DOHH2 (cell line): Measurements from ENCODE around the gene CUEDC1.

ENCODE experiments used
- H3F3A ChIP-seq: fragments of 200-600 bp; sonication (generic), shearing (Covaris generic); 2 replicates; pipeline ENCODE4 v1.6.0; 2016; ENCODE audit warnings: antibody characterized with exemption, mild to moderate bottlenecking; ENCODE audit not compliant: control insufficient read depth, insufficient read depth
- H3K27ac ChIP-seq: fragments of 200-600 bp; sonication (generic); 2 replicates; pipeline ENCODE4 v1.5.1; 2014; ENCODE audit warnings: low read depth, mild to moderate bottlenecking, low read length, moderate library complexity
- H3K27me3 ChIP-seq: fragments of 200-600 bp; sonication (generic); 2 replicates; pipeline ENCODE4 v1.6.1; 2014; ENCODE audit warnings: mild to moderate bottlenecking, low read length, mixed read lengths; ENCODE audit not compliant: control insufficient read depth
- H3K36me3 ChIP-seq: fragments of 200-600 bp; sonication (generic); 2 replicates; pipeline ENCODE4 v1.6.1; 2014; ENCODE audit warnings: mild to moderate bottlenecking, low read length, moderate library complexity, mixed read lengths; ENCODE audit not compliant: control insufficient read depth
- H3K4me1 ChIP-seq: fragments of 200-600 bp; sonication (generic); 2 replicates; pipeline ENCODE4 v1.6.1; 2014; ENCODE audit warnings: mild to moderate bottlenecking, low read length, mixed read lengths; ENCODE audit not compliant: control insufficient read depth
- H3K4me2 ChIP-seq: fragments of 200-600 bp; sonication (generic); 2 replicates; pipeline ENCODE4 v1.6.0; 2014; ENCODE audit warnings: mild to moderate bottlenecking, low read length, moderate library complexity
- H3K4me3 ChIP-seq: fragments of 200-600 bp; sonication (generic); 2 replicates; pipeline ENCODE4 v1.5.1; 2014; ENCODE audit warnings: mild to moderate bottlenecking, low read length, mixed read lengths
- H3K79me2 ChIP-seq: fragments of 200-600 bp; sonication (generic); 2 replicates; pipeline ENCODE4 v1.6.1; 2014; ENCODE audit warnings: mild to moderate bottlenecking, low read length, mixed read lengths; ENCODE audit not compliant: control insufficient read depth
- H3K9me2 ChIP-seq: fragments of 200-600 bp; sonication (generic); replicated peaks from 2 replicates; pipeline ENCODE4 v1.6.1; 2014; ENCODE audit warnings: mild to moderate bottlenecking, low read length, mixed read lengths; ENCODE audit not compliant: control insufficient read depth
- H3K9me3 ChIP-seq: fragments of 200-600 bp; sonication (generic); 2 replicates; pipeline ENCODE4 v1.6.1; 2014; ENCODE audit warnings: antibody characterized with exemption, low read length, mixed read lengths; ENCODE audit not compliant: control insufficient read depth, insufficient read depth
- H4K20me1 ChIP-seq: fragments of 200-600 bp; sonication (generic); 2 replicates; pipeline ENCODE4 v1.6.0; 2014; ENCODE audit warnings: low read depth, mild to moderate bottlenecking, antibody characterized with exemption, low read length, moderate library complexity; ENCODE audit not compliant: control insufficient read depth, insufficient read depth
- EZH2phosphoT487 ChIP-seq: fragments of 200-600 bp; sonication (generic); IDR thresholded peaks from 2 replicates; pipeline ENCODE4 v1.6.1; 2017; ENCODE audit warnings: borderline replicate concordance, mild to moderate bottlenecking, antibody characterized with exemption, low read length, moderate library complexity, mixed read lengths
- TF ChIP-seq, protein P1 (sequence below): fragments of 200-600 bp; sonication (generic); IDR thresholded peaks from one replicate; pipeline ENCODE4 v1.5.1; 2014; ENCODE audit warnings: antibody characterized with exemption, mild to moderate bottlenecking, low read depth, low read length; ENCODE audit not compliant: poor library complexity, severe bottlenecking

The CUEDC1 gene

GRCh38 chr17:57943140-57943539, 12.1 kb downstream of the CUEDC1 start:
- TF ChIP-seq, protein P1, sequence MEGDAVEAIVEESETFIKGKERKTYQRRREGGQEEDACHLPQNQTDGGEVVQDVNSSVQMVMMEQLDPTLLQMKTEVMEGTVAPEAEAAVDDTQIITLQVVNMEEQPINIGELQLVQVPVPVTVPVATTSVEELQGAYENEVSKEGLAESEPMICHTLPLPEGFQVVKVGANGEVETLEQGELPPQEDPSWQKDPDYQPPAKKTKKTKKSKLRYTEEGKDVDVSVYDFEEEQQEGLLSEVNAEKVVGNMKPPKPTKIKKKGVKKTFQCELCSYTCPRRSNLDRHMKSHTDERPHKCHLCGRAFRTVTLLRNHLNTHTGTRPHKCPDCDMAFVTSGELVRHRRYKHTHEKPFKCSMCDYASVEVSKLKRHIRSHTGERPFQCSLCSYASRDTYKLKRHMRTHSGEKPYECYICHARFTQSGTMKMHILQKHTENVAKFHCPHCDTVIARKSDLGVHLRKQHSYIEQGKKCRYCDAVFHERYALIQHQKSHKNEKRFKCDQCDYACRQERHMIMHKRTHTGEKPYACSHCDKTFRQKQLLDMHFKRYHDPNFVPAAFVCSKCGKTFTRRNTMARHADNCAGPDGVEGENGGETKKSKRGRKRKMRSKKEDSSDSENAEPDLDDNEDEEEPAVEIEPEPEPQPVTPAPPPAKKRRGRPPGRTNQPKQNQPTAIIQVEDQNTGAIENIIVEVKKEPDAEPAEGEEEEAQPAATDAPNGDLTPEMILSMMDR: no peak
- TF ChIP-seq EZH2phosphoT487: no peak
- Histone ChIP-seq H3K9me3 (no peaks in the 10 kb centered on the region), H3K4me2 (peak overlapping the region; percentile 41), H3K36me3 (no peaks in the 10 kb centered on the region), H4K20me1 (0 out of 2 replicates have a peak, but pooled peaks cover 3% of the 10 kb centered on the region), H3K27me3 (peaks cover 59% of the 10 kb centered on the region), H3K27ac (no peak overlapping the region), H3F3A (peaks cover 11% of the 10 kb centered on the region), H3K4me3 (no peak overlapping the region), H3K79me2 (no peaks in the 10 kb centered on the region), H3K4me1 (peaks cover 65% of the 10 kb centered on the region), H3K9me2 (no peaks in the 10 kb centered on the region)

GRCh38 chr17:57941384-57942370, 13.5 kb downstream of the CUEDC1 start:
- Histone ChIP-seq H3K9me2 (no peaks in the 10 kb centered on the region), H3F3A (peaks cover 11% of the 10 kb centered on the region), H3K36me3 (no peaks in the 10 kb centered on the region), H3K4me2 (peak overlapping the region; percentile 63; the same call in 1 of the 2 replicates), H3K4me1 (peaks cover 52% of the 10 kb centered on the region), H4K20me1 (0 out of 2 replicates have a peak, but pooled peaks cover 3% of the 10 kb centered on the region), H3K79me2 (no peaks in the 10 kb centered on the region), H3K4me3 (no peak overlapping the region), H3K9me3 (no peaks in the 10 kb centered on the region), H3K27ac (no peak overlapping the region), H3K27me3 (peaks cover 53% of the 10 kb centered on the region)
- TF ChIP-seq, protein P1: no peak
- TF ChIP-seq EZH2phosphoT487: 0 out of 2 replicates have a peak, but pooled peaks have one; percentile 65

GRCh38 chr17:57940653-57941329, 14.4 kb downstream of the CUEDC1 start:
- peak overlapping the region; percentile 63 for H3K4me2 ChIP-seq
- H3K27me3 ChIP-seq: peaks cover 50% of the 10 kb centered on the region
- H3K4me3 ChIP-seq: peak overlapping the region; percentile 48
- H3K27ac ChIP-seq: no peak overlapping the region
- H3K36me3 ChIP-seq: no peaks in the 10 kb centered on the region
- H3K79me2 ChIP-seq: no peaks in the 10 kb centered on the region
- TF ChIP-seq, protein P1: no peak
- TF ChIP-seq EZH2phosphoT487: 0 out of 2 replicates have a peak, but pooled peaks have one; percentile 29
- peaks cover 6% of the 10 kb centered on the region for H3F3A ChIP-seq
- H3K9me2 ChIP-seq: no peaks in the 10 kb centered on the region
- H4K20me1 ChIP-seq: 0 out of 2 replicates have a peak, but pooled peaks cover 3% of the 10 kb centered on the region
- H3K4me1 ChIP-seq: peaks cover 44% of the 10 kb centered on the region
- H3K9me3 ChIP-seq: no peaks in the 10 kb centered on the region
